Pancreas (tissue), 10 donors: ENCODE data around the gene ST8SIA2. TPM values are rescaled to one million over a fixed set of nuclear protein-coding genes. Genes with fewer than 3 reads are reported as not detected.

Experiments
- ATAC-seq, 4 donors: fragments of 200-7000 bp; cut with Tn5 transposase; one replicate each; pipeline versions ENCODE4 v1.8.0 to v1.9.1; 2020; ENCODE audit warnings: mild to moderate bottlenecking in 4 of 4, moderate library complexity in 4 of 4
- DNase-seq, 6 donors: peaks; one replicate each; pipeline ENCODE4 v3.0.0-alpha.2; 2020
- FAIRE-seq: peaks from 2 replicates; lab custom pipeline; 2012; peaks lifted over from hg19 to GRCh38; lab: Jason Lieb, UNC
- H3K27ac ChIP-seq, 4 donors: fragments of 200-600 bp; sonication (generic); 1 replicate in 3 of 4; 2 replicates in 1 of 4; pipeline versions ENCODE4 v1.5.0 to v1.8.0; 2020
- H3K27me3 ChIP-seq, 4 donors: fragments of 200-600 bp; one replicate each; pipeline ENCODE4 v1.8.0; 2021
- H3K36me3 ChIP-seq, 3 donors: fragments of 200-600 bp; sonication (generic) in 1 of 3; one replicate each; pipeline versions ENCODE4 v1.5.0 to v1.8.0; 2020 to 2021
- H3K4me1 ChIP-seq, 3 donors: fragments of 200-600 bp; one replicate each; pipeline ENCODE4 v1.8.0; 2021
- H3K4me3 ChIP-seq, 4 donors: fragments of 200-600 bp; sonication (generic) in 2 of 4; one replicate each; pipeline versions ENCODE4 v1.5.0 to v1.8.0; 2020 to 2021
- H3K9me3 ChIP-seq, 4 donors: fragments of 200-600 bp; one replicate each; pipeline ENCODE4 v1.8.0; 2021
- WGBS, 2 donors: extraction: QIAGEN DNeasy Blood & Tissue Kit; methylation state at CpG; one replicate each; pipeline ENCODE4 v1.1.7; 2013; 5-methylcytosine and 5-hydroxymethylcytosine counted together
- intact Hi-C, 3 donors: fragments of 100-400 bp; cut with DNase I; formaldehyde crosslinking; loops; one replicate each; pipeline versions ENCODE4 v1.11.1 to v1.14.2; 2022
- polyA plus RNA-seq, 2 donors: library from polyadenylated mRNA; stranded (reverse); fragments of 200-250 nt; gene quantifications; one replicate each; pipeline ENCODE4 v1.2.3, GENCODE V29; 2013
- total RNA-seq, 6 donors: library from RNA; stranded (reverse); fragmentation: NEBNext Ultra II Directional in 4 of 6; extraction: Animal tissue kit (Norgen Biotek cat#: 25700) in 4 of 6; gene quantifications; one replicate each; pipeline versions ENCODE4 v1.2.1 to v1.2.4, GENCODE V29; 2021 to 2023
- TF ChIP-seq, protein P1 (sequence below), 4 donors: fragments of 200-600 bp; sonication (generic) in 3 of 4; IDR thresholded peaks; one replicate each; pipeline versions ENCODE4 v1.5.0 to v1.8.0; 2021; ENCODE audit warnings: antibody characterized with exemption in 4 of 4
- donor health status: healthy with polysubstance abuse.
- donor health status: DM: no; HTN: no; CAD: no; lungs with moderate emphysema.
- donor health status: DM: no; HTN: no; CAD: no.
- donor health status: control.
- donor health status: control.
- donor health status: Bipolar disorder and iron deficiency.
- donor health status: DM: yes; HTN: yes; CAD: no.
- donor health status: DM: no; HTN: no; CAD: no.
- donor health status: DM: no; HTN: no; CAD: no.
- donor health status: DM: yes; HTN: yes; CAD: no.

Gene ST8SIA2
- total and polyA plus RNA-seq, 8 donors = 0.02 to 0.19 TPM; not detected in 6

DNA sequence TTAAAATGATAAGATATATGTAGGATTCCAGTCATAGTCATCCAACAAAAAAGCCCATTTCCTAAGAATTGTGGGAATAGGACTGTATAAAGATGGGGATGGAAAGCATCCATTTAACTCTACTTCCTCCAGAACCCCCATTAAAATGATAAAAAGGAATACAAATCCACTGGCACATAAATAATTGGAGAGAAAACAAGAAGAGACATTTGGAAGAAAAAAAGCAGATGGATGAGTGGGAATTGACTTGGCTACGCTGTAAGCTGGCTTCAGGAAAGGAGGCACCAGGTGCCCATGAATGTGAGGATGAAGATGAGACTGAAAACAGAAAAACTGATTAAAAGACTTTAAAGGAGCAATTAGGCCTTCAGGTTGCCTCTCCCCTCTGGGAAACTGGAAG lies 91.8 kb downstream of the ST8SIA2 start:
- no peak for FAIRE-seq
- ATAC-seq = no peak
- Histone ChIP-seq H3K27me3 (no peaks in the 10 kb centered on the region), H3K4me1 (no peaks in the 10 kb centered on the region), H3K4me3 (no peak overlapping the region), H3K9me3 (no peaks in the 10 kb centered on the region), H3K27ac (no peak overlapping the region), H3K36me3 (no peaks in the 10 kb centered on the region)
- TF ChIP-seq, protein P1, sequence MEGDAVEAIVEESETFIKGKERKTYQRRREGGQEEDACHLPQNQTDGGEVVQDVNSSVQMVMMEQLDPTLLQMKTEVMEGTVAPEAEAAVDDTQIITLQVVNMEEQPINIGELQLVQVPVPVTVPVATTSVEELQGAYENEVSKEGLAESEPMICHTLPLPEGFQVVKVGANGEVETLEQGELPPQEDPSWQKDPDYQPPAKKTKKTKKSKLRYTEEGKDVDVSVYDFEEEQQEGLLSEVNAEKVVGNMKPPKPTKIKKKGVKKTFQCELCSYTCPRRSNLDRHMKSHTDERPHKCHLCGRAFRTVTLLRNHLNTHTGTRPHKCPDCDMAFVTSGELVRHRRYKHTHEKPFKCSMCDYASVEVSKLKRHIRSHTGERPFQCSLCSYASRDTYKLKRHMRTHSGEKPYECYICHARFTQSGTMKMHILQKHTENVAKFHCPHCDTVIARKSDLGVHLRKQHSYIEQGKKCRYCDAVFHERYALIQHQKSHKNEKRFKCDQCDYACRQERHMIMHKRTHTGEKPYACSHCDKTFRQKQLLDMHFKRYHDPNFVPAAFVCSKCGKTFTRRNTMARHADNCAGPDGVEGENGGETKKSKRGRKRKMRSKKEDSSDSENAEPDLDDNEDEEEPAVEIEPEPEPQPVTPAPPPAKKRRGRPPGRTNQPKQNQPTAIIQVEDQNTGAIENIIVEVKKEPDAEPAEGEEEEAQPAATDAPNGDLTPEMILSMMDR (IDR thresholded peaks at IDR 0.05) = no peak
- 76 to 84% methylated on average over 1 of the region's 1 CpG for WGBS, 2 donors
- DNase-seq = no peak
- intact Hi-C loops = no loop called here

- FAIRE-seq = no peak
- DNase-seq = no peak
- Histone ChIP-seq H3K27me3 (no peaks in the 10 kb centered on the region), H3K27ac (no peak overlapping the region), H3K9me3 (no peaks in the 10 kb centered on the region), H3K4me1 (no peaks in the 10 kb centered on the region), H3K36me3 (no peaks in the 10 kb centered on the region), H3K4me3 (no peak overlapping the region)
- intact Hi-C loops = no loop called here
- WGBS, 2 donors = 72 to 83% methylated on average over 7 of the region's 7 CpGs
- TF ChIP-seq, protein P1 (IDR thresholded peaks at IDR 0.05) = no peak
- no peak for ATAC-seq
These were observed 99.0 kb downstream of the ST8SIA2 start for GRCh38 chr15:92492551-92493115.

GRCh38 chr15:92494806-92495336 lies 101.2 kb downstream of the ST8SIA2 start:
- H3K4me3 ChIP-seq = no peak overlapping the region
- ATAC-seq (no peak), FAIRE-seq (no peak), DNase-seq (no peak)
- no peaks in the 10 kb centered on the region for H3K36me3 ChIP-seq
- intact Hi-C loops = no loop called here
- TF ChIP-seq, protein P1 (IDR thresholded peaks at IDR 0.05) = no peak
- H3K27ac ChIP-seq = no peak overlapping the region
- H3K9me3 ChIP-seq = no peaks in the 10 kb centered on the region
- no peaks in the 10 kb centered on the region for H3K27me3 ChIP-seq
- WGBS, 2 donors = 30 to 31% methylated on average over 6 of the region's 6 CpGs
- no peaks in the 10 kb centered on the region for H3K4me1 ChIP-seq

GRCh38 chr15:92495446-92495845 lies 101.8 kb downstream of the ST8SIA2 start:
- no peak for ATAC-seq
- H3K9me3 ChIP-seq = no peaks in the 10 kb centered on the region
- WGBS, 2 donors = 80 to 92% methylated on average over 3 of the region's 3 CpGs
- FAIRE-seq = no peak
- no peak for DNase-seq
- H3K27me3 ChIP-seq = no peaks in the 10 kb centered on the region
- no peaks in the 10 kb centered on the region for H3K36me3 ChIP-seq
- no peaks in the 10 kb centered on the region for H3K4me1 ChIP-seq
- no peak overlapping the region for H3K27ac ChIP-seq
- intact Hi-C loops = no loop called here
- H3K4me3 ChIP-seq = no peak overlapping the region
- TF ChIP-seq, protein P1 (IDR thresholded peaks at IDR 0.05) = no peak
